Measurements from ENCODE around the gene OR9G1. TPM values are rescaled to one million over a fixed set of nuclear protein-coding genes. Genes with fewer than 3 reads are reported as not detected.

OR9G1 gene
- polyA plus RNA-seq, 1 donor (not counting 4 experiments of a cell fraction or from before 2014, with no cell fraction given): not detected

GRCh38 chr11:56700242-56700913 lies 1.5 kb downstream of the OR9G1 start:
- Histone ChIP-seq H3K9me1 (ENCODE audit: control insufficient read depth, extremely low read depth, insufficient read depth, low read length) (no peaks in the 10 kb centered on the region), H3K79me2 (ENCODE audit: control insufficient read depth, insufficient read depth, low read length) (no peaks in the 10 kb centered on the region), H3K36me3 (ENCODE audit: control insufficient read depth in 2 of 2, extremely low read depth in 1 of 2, insufficient read depth in 2 of 2, low read length in 2 of 2) (no peaks in the 10 kb centered on the region), H3K9ac (ENCODE audit: control insufficient read depth, extremely low read depth, insufficient read depth, low read length) (no peak overlapping the region), H3K27me3 (ENCODE audit: control insufficient read depth, extremely low read depth, insufficient read depth, low read length) (no peaks in the 10 kb centered on the region), H2AFZ (ENCODE audit: control insufficient read depth, low read length) (peak overlapping the region; percentile 27), H3K4me1 (ENCODE audit: control insufficient read depth, extremely low read depth, insufficient read depth, low read length) (peaks cover 6% of the 10 kb centered on the region), H3K27ac (ENCODE audit: control insufficient read depth, insufficient read depth, low read length) (peak overlapping the region; percentile 10), H4K20me1 (ENCODE audit: control insufficient read depth, extremely low read depth, insufficient read depth, low read length) (no peaks in the 10 kb centered on the region), H3K4me2 (ENCODE audit: control insufficient read depth, extremely low read depth, insufficient read depth, low read depth, low read length) (no peak overlapping the region), H3K9me3 (ENCODE audit: control insufficient read depth, low read depth, low read length) (no peaks in the 10 kb centered on the region), H3K4me3 (ENCODE audit: control insufficient read depth in 2 of 3, extremely low read depth in 1 of 3, insufficient read depth in 2 of 3, low read depth in 1 of 3, low read length in 3 of 3) (no peak overlapping the region)
- no peak for TF ChIP-seq EZH2 (IDR thresholded peaks at IDR 0.05; ENCODE audit: low read length)
- TF ChIP-seq, protein P1, sequence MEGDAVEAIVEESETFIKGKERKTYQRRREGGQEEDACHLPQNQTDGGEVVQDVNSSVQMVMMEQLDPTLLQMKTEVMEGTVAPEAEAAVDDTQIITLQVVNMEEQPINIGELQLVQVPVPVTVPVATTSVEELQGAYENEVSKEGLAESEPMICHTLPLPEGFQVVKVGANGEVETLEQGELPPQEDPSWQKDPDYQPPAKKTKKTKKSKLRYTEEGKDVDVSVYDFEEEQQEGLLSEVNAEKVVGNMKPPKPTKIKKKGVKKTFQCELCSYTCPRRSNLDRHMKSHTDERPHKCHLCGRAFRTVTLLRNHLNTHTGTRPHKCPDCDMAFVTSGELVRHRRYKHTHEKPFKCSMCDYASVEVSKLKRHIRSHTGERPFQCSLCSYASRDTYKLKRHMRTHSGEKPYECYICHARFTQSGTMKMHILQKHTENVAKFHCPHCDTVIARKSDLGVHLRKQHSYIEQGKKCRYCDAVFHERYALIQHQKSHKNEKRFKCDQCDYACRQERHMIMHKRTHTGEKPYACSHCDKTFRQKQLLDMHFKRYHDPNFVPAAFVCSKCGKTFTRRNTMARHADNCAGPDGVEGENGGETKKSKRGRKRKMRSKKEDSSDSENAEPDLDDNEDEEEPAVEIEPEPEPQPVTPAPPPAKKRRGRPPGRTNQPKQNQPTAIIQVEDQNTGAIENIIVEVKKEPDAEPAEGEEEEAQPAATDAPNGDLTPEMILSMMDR (optimal IDR thresholded peaks at IDR 0.05 in 1 of 3, IDR thresholded peaks at IDR 0.05 in 1 of 3, conservative IDR thresholded peaks at IDR 0.05 in 1 of 3; ENCODE audit: extremely low read depth in 1 of 3, insufficient read depth in 2 of 3, low read length in 3 of 3): no peak
- DNase-seq (ENCODE audit: low read depth, low spot score): no peak
- dilution Hi-C loops (cut with MboI; ENCODE audit: extremely low pct_ligation_motif_present, low sequenced_read_pairs): no loop called here
- FAIRE-seq: peak; percentile 99

DNA sequence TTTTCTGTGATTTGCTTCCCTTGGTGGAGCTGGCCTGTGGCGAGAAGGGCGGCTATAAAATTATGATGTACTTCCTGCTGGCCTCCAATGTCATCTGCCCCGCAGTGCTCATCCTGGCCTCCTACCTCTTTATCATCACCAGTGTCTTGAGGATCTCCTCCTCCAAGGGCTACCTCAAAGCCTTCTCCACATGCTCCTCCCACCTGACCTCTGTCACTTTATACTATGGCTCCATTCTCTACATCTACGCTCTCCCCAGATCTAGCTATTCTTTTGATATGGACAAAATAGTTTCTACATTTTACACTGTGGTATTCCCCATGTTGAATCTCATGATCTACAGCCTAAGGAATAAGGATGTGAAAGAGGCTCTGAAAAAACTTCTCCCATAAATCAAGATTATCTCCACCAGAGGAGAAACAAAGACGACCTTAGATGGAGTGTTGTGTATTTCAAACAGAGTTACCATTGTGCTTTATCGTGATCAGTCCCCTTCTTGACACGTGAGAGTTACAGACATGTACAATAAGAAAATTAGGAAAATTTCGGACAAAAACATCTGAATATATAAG lies 2.1 kb downstream of the OR9G1 start:
- Histone ChIP-seq H2AFZ (ENCODE audit: control insufficient read depth, low read length) (peak overlapping the region; percentile 27), H3K4me2 (ENCODE audit: control insufficient read depth, extremely low read depth, insufficient read depth, low read depth, low read length) (no peak overlapping the region), H4K20me1 (ENCODE audit: control insufficient read depth, extremely low read depth, insufficient read depth, low read length) (no peaks in the 10 kb centered on the region), H3K4me1 (ENCODE audit: control insufficient read depth, extremely low read depth, insufficient read depth, low read length) (peaks cover 7% of the 10 kb centered on the region), H3K9ac (ENCODE audit: control insufficient read depth, extremely low read depth, insufficient read depth, low read length) (no peak overlapping the region), H3K27ac (ENCODE audit: control insufficient read depth, insufficient read depth, low read length) (peak overlapping the region; percentile 10), H3K4me3 (ENCODE audit: control insufficient read depth in 2 of 3, extremely low read depth in 1 of 3, insufficient read depth in 2 of 3, low read depth in 1 of 3, low read length in 3 of 3) (no peak overlapping the region), H3K27me3 (ENCODE audit: control insufficient read depth, extremely low read depth, insufficient read depth, low read length) (no peaks in the 10 kb centered on the region), H3K79me2 (ENCODE audit: control insufficient read depth, insufficient read depth, low read length) (no peaks in the 10 kb centered on the region), H3K36me3 (ENCODE audit: control insufficient read depth in 2 of 2, extremely low read depth in 1 of 2, insufficient read depth in 2 of 2, low read length in 2 of 2) (no peaks in the 10 kb centered on the region), H3K9me3 (ENCODE audit: control insufficient read depth, low read depth, low read length) (no peaks in the 10 kb centered on the region), H3K9me1 (ENCODE audit: control insufficient read depth, extremely low read depth, insufficient read depth, low read length) (no peaks in the 10 kb centered on the region)
- DNase-seq (ENCODE audit: low read depth, low spot score): no peak
- no peak for FAIRE-seq
- dilution Hi-C loops (cut with MboI; ENCODE audit: extremely low pct_ligation_motif_present, low sequenced_read_pairs): no loop called here
- no peak for TF ChIP-seq EZH2 (IDR thresholded peaks at IDR 0.05; ENCODE audit: low read length)
- TF ChIP-seq, protein P1 (optimal IDR thresholded peaks at IDR 0.05 in 1 of 3, IDR thresholded peaks at IDR 0.05 in 1 of 3, conservative IDR thresholded peaks at IDR 0.05 in 1 of 3; ENCODE audit: extremely low read depth in 1 of 3, insufficient read depth in 2 of 3, low read length in 3 of 3): no peak
